ENCODE data around the gene ZNF280A. TPM values are rescaled to one million over a fixed set of nuclear protein-coding genes. Genes with fewer than 3 reads are reported as not detected.
"Not testable (repeated sequence)": the region's sequence is repeated elsewhere in the genome, so short reads cannot be mapped to it uniquely, and the experiment has no call there.

The ZNF280A gene
- total RNA-seq, 1 donor from 2014 or later = not detected

GRCh38 chr22:22485524-22485923 is 34.5 kb downstream of the ZNF280A start:
- no peak for DNase-seq
- intact Hi-C loops (cut with DNase I) = no loop called here
- ATAC-seq (ENCODE audit: poor library complexity) = no peak

- no peak for ATAC-seq (ENCODE audit: poor library complexity)
- intact Hi-C loops (cut with DNase I) = no loop called here
These were observed 36.0 kb downstream of the ZNF280A start for GRCh38 chr22:22484023-22484422.

GRCh38 chr22:22480940-22481339 is 39.1 kb downstream of the ZNF280A start:
- intact Hi-C loops (cut with DNase I) = no loop called here
- DNase-seq (no peak), ATAC-seq (ENCODE audit: poor library complexity) (no peak)

More at GRCh38 chr22:22484023-22484422, 36.0 kb downstream of the ZNF280A start:
- no peak for DNase-seq

GRCh38 chr22:22479999-22480532 is 40.0 kb downstream of the ZNF280A start:
- intact Hi-C loops (cut with DNase I) = no loop called here
- DNase-seq (no peak), ATAC-seq (ENCODE audit: poor library complexity) (no peak)

- intact Hi-C loops (cut with DNase I) = no loop called here
- no peak for ATAC-seq (ENCODE audit: poor library complexity)
- DNase-seq = no peak
These were observed 41.0 kb downstream of the ZNF280A start for GRCh38 chr22:22479116-22479515.

- DNase-seq (no peak), ATAC-seq (ENCODE audit: poor library complexity) (no peak)
- intact Hi-C loops (cut with DNase I) = no loop called here
These were observed 41.6 kb downstream of the ZNF280A start for GRCh38 chr22:22478470-22478869.

- DNase-seq = no peak
- intact Hi-C loops (cut with DNase I) = no loop called here
- no peak for ATAC-seq (ENCODE audit: poor library complexity)
These were observed 45.3 kb downstream of the ZNF280A start for GRCh38 chr22:22474733-22475132.

GRCh38 chr22:22471104-22471503 is 49.0 kb downstream of the ZNF280A start:
- ATAC-seq (ENCODE audit: poor library complexity); intact Hi-C loops (cut with DNase I); DNase-seq: not testable (repeated sequence)

GRCh38 chr22:22469527-22469926 is 50.5 kb downstream of the ZNF280A start:
- ATAC-seq (ENCODE audit: poor library complexity) = no peak
- no peak for DNase-seq
- intact Hi-C loops (cut with DNase I) = loop anchor here (10.0 kb wide), 1 partner anchor 215 kb away; no protein-coding TSS in a partner anchor

- intact Hi-C loops (cut with DNase I) = loop anchor here (10.0 kb wide), 1 partner anchor 216 kb away; no protein-coding TSS in a partner anchor
These were observed 51.1 kb downstream of the ZNF280A start for GRCh38 chr22:22468794-22469469.

GRCh38 chr22:22467112-22467511 is 53.0 kb downstream of the ZNF280A start:
- DNase-seq (no peak), ATAC-seq (ENCODE audit: poor library complexity) (no peak)
- intact Hi-C loops (cut with DNase I) = loop anchor here (10.0 kb wide), 1 partner anchor 218 kb away; no protein-coding TSS in a partner anchor

More at GRCh38 chr22:22468794-22469469, 51.1 kb downstream of the ZNF280A start:
- not testable (repeated sequence) for ATAC-seq (ENCODE audit: poor library complexity); DNase-seq

GRCh38 chr22:22465782-22466181 is 54.3 kb downstream of the ZNF280A start:
- no peak for DNase-seq
- ATAC-seq (ENCODE audit: poor library complexity) = no peak
- intact Hi-C loops (cut with DNase I) = loop anchor here (10.0 kb wide), 1 partner anchor 219 kb away; no protein-coding TSS in a partner anchor

GRCh38 chr22:22465094-22465602 is 54.9 kb downstream of the ZNF280A start:
- intact Hi-C loops (cut with DNase I) = loop anchor here (10.0 kb wide), 1 partner anchor 220 kb away; no protein-coding TSS in a partner anchor
- DNase-seq (no peak), ATAC-seq (ENCODE audit: poor library complexity) (no peak)

- intact Hi-C loops (cut with DNase I) = loop anchor here (5.0 to 10.0 kb wide), 2 partner anchors 220 to 493 kb away; no protein-coding TSS in a partner anchor
- DNase-seq = no peak
These were observed 55.5 kb downstream of the ZNF280A start for GRCh38 chr22:22464541-22465054.

GRCh38 chr22:22463855-22464540 is 56.1 kb downstream of the ZNF280A start:
- no peak for DNase-seq
- peak; percentile 79 for ATAC-seq (ENCODE audit: poor library complexity)
- intact Hi-C loops (cut with DNase I) = loop anchor here (5.0 to 10.0 kb wide), 2 partner anchors 221 to 493 kb away; no protein-coding TSS in a partner anchor

More at GRCh38 chr22:22464541-22465054, 55.5 kb downstream of the ZNF280A start:
- ATAC-seq (ENCODE audit: poor library complexity) = no peak
